ENCODE measurements around the gene STARD5.
"Not testable (repeated sequence)": the region's sequence is repeated elsewhere in the genome, so short reads cannot be mapped to it uniquely, and the experiment has no call there.

Gene STARD5

GRCh38 chr15:81323944-81324881, at the start of gene STARD5:
Gene STARD5, minus strand, starts transcription at chr15:81324141. Its CDS starts 42 bp downstream, at chr15:81324099.
- DNase-seq: peak; percentile 87

DNA sequence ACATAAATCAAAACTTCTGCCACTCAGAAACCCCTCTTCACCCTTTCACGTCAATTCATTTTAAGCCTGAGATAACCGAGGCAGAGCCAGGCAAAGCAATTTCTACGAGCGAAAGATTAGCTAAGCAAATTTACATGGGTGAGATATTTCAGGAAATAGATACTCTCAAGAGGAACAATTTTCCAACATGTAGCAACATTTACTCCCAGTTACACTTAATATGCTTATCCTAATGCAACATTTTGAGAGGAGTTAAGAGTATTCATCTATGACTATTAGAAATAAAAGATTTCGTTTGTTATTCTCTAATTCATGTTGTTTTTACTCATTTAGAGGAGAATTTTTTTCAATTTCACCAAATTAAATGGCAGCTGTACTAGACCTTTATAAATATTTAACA, 49.2 kb upstream of the STARD5 start:
- no peak for DNase-seq

- DNase-seq: no peak
These were observed 48.6 kb upstream of the STARD5 start for GRCh38 chr15:81372575-81372974.

- DNase-seq: no peak
These were observed 40.0 kb upstream of the STARD5 start for GRCh38 chr15:81363718-81364500.

GRCh38 chr15:81363276-81363675, 39.3 kb upstream of the STARD5 start:
- no peak for DNase-seq

DNA sequence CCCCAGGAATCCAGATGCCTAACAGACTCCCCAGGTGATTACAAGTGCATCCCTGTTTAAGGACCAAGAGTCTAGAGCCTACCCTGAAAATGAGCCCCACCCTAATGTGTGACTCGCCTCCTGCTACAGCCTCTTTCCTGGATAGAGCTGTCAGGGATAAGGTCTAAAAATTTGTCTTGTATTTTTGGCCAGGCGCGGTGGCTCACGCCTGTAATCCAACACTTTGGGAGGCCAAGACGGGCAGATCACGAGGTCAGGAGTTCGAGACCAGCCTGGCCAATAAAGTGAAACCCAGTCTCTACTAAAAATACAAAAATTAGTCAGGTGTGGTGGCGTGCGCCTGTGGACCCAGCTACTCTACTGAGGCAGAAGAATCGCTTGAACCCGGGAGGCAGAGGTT, 38.8 kb upstream of the STARD5 start:
- DNase-seq: no peak

DNA sequence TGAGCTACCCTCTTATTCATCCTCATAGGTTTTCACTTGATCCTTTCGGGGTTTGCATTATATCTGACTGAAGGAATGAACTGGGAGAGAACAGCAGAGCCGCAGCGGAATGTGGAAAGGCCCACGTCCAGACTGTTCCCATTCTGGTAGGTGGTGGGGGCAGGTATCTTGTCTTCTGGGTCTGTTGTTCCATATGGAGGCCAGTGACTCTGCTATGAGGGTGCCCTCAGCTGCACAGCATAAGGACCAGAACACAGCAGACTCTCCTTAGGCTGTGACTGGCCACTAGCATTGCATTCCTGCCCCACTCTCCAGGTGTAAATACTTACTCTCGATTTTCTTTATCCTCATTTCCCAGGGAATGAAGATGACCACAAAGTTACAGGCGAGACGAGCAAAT, 38.0 kb upstream of the STARD5 start:
- no peak for DNase-seq

DNA sequence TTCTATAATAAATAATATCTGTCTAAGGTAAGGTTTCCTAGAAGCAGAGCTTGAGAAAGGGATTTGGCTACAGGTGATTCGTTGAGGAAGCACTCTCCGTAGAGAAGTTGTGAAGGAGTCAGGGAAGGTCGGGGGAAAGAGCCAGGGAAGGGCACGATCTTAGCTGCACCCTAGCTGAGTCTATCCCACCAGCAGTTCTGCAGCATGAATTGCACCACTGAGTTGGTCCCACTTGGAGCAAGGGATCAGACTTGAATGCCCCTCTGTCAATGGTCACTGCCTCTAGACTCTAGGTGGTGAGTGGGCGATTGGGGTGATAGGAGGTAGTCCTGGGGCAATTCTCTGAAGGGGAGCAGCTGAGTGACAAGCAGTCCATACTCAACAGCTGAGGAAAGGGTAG, 36.5 kb upstream of the STARD5 start:
- DNase-seq: no peak

- DNase-seq: no peak
These were observed 34.3 kb upstream of the STARD5 start for GRCh38 chr15:81358248-81358647.

GRCh38 chr15:81357180-81357686, 33.3 kb upstream of the STARD5 start:
- no peak for DNase-seq

DNA sequence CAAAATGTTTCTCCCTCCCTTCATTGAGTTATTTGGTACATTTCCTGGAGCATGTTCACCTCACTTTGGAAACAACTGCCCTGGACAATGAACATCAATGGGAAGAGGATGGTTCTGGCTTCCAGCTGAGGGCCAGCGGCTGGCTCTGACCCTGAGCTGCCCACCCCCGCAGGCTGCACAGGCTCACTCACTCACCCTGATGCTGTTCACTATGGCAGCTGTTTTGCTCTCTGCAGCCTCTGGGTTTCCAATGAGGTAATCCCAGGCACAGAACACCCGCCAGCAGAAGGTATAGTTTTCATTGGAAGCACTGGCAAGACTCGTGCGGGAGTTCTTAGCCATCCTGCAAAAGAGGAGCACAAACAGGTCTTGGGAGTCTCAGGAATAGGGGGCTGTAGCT, 32.3 kb upstream of the STARD5 start:
- no peak for DNase-seq

DNA sequence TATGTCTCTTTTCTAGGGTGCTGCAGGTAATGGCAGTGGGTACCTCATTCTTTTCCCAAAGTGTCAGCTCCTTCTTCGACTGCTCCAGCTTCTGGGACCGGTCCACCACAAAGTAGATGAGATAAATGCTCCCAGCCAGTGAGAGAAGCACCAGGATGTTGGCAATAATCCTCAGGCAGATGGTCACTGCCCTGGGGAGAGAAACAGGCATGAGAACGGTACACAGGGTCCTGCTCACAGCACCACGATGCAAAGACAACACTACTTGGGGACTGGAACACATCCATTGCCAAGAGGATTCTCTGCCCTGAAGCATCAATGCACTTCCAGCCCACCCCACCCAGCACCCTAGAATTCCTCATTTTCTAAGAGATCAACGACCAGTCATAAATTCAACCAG, 27.7 kb upstream of the STARD5 start:
- DNase-seq: no peak

DNA sequence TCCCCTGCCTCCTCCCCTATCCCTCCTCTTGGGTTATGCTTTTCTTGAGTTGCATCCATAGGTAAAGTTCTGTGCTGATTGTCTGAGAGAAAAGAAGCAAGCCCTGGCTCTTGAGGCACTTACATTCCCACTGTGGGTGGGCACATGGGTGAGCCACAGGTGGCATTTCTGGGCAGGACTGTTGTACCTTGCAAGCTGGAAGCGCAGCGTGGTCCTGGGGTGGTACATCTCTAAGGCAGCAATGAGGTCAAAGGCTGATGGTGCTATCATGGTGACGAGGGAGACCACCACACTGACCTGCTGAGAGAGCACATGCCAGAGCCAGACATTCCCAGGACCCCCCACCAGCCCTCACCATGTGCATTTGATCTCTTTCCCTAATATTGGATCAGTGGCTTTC, 25.3 kb upstream of the STARD5 start:
- DNase-seq: no peak

DNA sequence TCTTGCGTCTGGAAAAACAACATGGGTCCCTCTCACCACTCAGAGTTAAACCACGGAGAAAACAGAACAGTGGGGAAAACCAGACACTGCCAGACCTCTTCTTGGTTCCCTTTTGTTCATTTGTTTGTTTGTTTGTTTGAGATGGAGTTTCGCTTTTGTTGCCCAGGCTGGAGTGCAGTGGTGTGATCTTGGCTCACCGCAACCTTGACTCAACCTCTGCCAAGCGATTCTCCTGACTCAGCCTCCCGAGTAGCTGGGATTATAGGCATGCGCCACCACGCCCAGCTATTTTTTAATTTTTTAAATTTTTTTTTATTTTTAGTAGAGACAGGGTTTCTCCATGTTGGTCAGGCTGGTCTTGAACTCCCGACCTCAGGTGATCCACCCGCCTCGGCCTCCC, 24.8 kb upstream of the STARD5 start:
- DNase-seq: not testable (repeated sequence)

DNA sequence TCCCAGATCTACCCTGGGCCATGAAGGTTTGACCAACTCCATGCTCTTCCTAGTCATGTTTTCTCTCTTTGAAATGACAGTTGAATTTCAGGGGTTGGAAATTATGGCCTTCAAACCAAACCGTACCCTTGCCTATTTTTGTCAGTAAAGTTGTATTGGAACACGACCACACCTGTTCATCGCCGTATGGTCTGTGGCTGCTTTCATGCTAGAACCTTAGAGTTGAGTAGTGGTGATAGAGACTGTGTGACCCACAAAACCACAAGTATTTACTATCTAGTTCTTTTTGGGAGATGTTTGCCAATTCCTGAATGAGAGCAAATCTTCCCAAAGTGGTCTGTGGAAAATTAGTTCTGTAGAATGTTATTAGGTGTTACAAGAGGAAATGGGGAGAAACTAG, 24.0 kb upstream of the STARD5 start:
- DNase-seq: no peak

DNA sequence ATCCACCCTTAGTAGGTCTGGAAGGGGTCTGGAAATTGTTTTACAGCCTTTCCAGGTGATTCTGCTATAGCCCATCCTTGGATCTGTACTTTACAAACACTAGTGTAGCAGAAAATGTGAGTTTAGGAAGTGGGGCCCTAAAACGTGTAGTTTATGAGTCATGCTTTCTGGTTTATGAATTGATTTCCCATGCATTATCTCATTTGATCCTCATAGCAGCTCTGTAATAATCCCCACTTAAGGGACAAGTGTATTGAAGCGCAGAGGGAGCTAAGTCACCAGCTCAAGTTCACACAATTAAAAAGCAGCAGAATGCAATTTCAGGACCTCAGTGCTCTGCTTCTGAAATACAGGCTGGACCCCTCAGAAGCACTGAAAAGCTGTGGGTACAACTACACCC, 22.7 kb upstream of the STARD5 start:
- no peak for DNase-seq

DNA sequence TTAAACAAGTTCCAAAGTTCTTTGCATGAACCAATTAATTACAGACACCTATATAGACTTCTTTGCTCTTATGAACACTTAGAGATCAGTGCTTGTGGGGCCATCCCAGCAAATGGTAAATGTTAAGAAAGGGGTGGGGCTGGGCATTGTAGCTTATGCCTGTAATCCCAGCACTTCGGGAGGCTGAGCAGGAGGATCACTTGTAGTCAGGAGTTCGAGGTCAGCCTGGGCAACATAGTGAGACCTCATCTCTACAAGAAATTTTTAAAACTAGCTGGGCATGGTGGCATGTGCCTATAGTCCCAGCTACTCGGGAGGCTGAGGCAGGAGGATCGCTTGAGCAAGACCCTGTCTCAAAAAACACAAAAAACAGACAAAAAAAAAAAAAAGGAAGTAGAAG, 19.4 kb upstream of the STARD5 start:
- no peak for DNase-seq

- DNase-seq: no peak
These were observed 17.4 kb upstream of the STARD5 start for GRCh38 chr15:81341351-81341750.

- DNase-seq: no peak
These were observed 15.9 kb upstream of the STARD5 start for GRCh38 chr15:81339851-81340250.

DNA sequence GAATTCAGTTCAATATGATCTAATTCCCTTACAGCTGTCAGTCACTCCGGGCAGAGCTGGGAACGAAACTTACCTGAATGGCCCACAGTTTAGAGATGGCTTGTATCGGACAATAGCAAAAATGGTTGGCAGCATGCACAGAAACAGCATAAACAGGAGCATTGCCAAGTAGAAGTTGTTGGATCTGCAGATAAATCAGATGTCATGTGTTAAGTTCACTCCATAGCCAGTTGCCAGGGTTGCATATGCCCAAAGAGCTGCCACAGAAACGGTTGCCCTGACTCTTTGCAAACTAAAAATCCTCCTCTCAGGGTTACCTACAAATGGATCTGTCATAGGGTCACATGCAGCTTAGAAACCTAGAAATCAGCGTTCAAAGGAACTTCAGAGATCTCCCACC, 15.4 kb upstream of the STARD5 start:
- no peak for DNase-seq

GRCh38 chr15:81338170-81339007, 14.4 kb upstream of the STARD5 start:
- DNase-seq: no peak

- DNase-seq: no peak
These were observed 13.8 kb upstream of the STARD5 start for GRCh38 chr15:81337713-81338157.

DNA sequence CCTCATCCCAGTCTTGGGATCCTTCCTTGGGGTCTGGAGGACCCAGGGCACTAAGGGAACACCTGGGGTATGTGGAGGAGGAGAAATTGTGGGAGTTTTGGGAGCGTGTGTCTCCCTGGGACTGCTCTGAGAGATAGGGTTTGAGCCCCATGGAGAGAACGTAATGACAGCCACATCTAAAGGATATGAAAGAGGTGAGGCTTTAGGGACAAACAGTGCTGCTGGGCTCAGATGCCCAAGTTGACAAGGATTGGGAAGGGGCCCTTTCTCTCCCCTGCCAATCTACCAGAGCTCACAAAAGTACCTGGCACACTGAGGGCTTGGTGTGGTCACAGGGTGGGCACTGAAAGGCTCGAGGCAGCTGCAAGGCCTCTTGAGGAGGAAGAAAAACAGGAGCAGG, 13.3 kb upstream of the STARD5 start:
- no peak for DNase-seq

All from NCI-H1105 (cell line).